ENCODE data around the gene NUDT16.

The NUDT16 gene

GRCh38 chr3:131421957-131422498 is 40.5 kb downstream of the NUDT16 start:
- no peak overlapping the region for H2AFZ ChIP-seq (ENCODE audit: low read length)
- no peak overlapping the region for H3K14ac ChIP-seq (ENCODE audit: low read length)
- no peak overlapping the region for H2AK5ac ChIP-seq (ENCODE audit: low read depth, low read length)
- H2BK15ac ChIP-seq (ENCODE audit: low read length) = no peak overlapping the region
- no peak overlapping the region for H3K4ac ChIP-seq (ENCODE audit: low read length)
- H2BK120ac ChIP-seq (ENCODE audit: low read depth, low read length) = no peak overlapping the region
- no peak overlapping the region for H3K27ac ChIP-seq (replicated peaks; ENCODE audit: low read length)
- no peak overlapping the region for H3K18ac ChIP-seq (ENCODE audit: low read length)
- H3K9me3 ChIP-seq (replicated peaks in 1 of 2; ENCODE audit: control insufficient read depth in 2 of 2, insufficient read depth in 1 of 2, low read depth in 1 of 2, low read length in 2 of 2) = no peaks in the 10 kb centered on the region
- H2BK12ac ChIP-seq (ENCODE audit: low read length) = no peak overlapping the region
- no peaks in the 10 kb centered on the region for H3K79me1 ChIP-seq (ENCODE audit: low read depth, low read length)
- no peak overlapping the region for H3K9ac ChIP-seq (ENCODE audit: low read depth, low read length, poor library complexity)
- H3K23ac ChIP-seq (ENCODE audit: low read depth, low read length, poor library complexity) = no peak overlapping the region
- no peak overlapping the region for H3K4me2 ChIP-seq (ENCODE audit: insufficient read depth, low read length, poor library complexity, severe bottlenecking)
- H3K36me3 ChIP-seq (replicated peaks in 1 of 2; ENCODE audit: control insufficient read depth in 2 of 2, insufficient read depth in 2 of 2, low read length in 2 of 2) = no peaks in the 10 kb centered on the region
- no peak overlapping the region for H4K8ac ChIP-seq (ENCODE audit: low read depth, low read length)
- H3K27me3 ChIP-seq (ENCODE audit: control insufficient read depth in 3 of 3, insufficient read depth in 3 of 3, low read depth in 1 of 3, low read length in 3 of 3) = no peaks in the 10 kb centered on the region
- DNase-seq (ENCODE audit: low spot score) = no peak
- no peaks in the 10 kb centered on the region for H3K4me1 ChIP-seq (ENCODE audit: control insufficient read depth in 2 of 2, insufficient read depth in 1 of 2, low read depth in 1 of 2, low read length in 2 of 2)
- H4K91ac ChIP-seq (ENCODE audit: low read depth, low read length, poor library complexity) = no peak overlapping the region
- no peak overlapping the region for H3K4me3 ChIP-seq (ENCODE audit: low read length in 2 of 2)
- H2BK5ac ChIP-seq (ENCODE audit: low read length) = no peak overlapping the region

- Histone ChIP-seq H3K27me3 (ENCODE audit: control insufficient read depth in 3 of 3, insufficient read depth in 3 of 3, low read depth in 1 of 3, low read length in 3 of 3) (no peaks in the 10 kb centered on the region), H4K91ac (ENCODE audit: low read depth, low read length, poor library complexity) (no peak overlapping the region), H3K79me1 (ENCODE audit: low read depth, low read length) (no peaks in the 10 kb centered on the region), H2BK120ac (ENCODE audit: low read depth, low read length) (no peak overlapping the region), H3K4me1 (ENCODE audit: control insufficient read depth in 2 of 2, insufficient read depth in 1 of 2, low read depth in 1 of 2, low read length in 2 of 2) (no peaks in the 10 kb centered on the region), H3K27ac (replicated peaks; ENCODE audit: low read length) (no peak overlapping the region), H3K14ac (ENCODE audit: low read length) (no peak overlapping the region), H2AK5ac (ENCODE audit: low read depth, low read length) (no peak overlapping the region), H3K9me3 (replicated peaks in 1 of 2; ENCODE audit: control insufficient read depth in 2 of 2, insufficient read depth in 1 of 2, low read depth in 1 of 2, low read length in 2 of 2) (no peaks in the 10 kb centered on the region), H3K23ac (ENCODE audit: low read depth, low read length, poor library complexity) (no peak overlapping the region), H3K18ac (ENCODE audit: low read length) (no peak overlapping the region), H2AFZ (ENCODE audit: low read length) (no peak overlapping the region), H3K36me3 (replicated peaks in 1 of 2; ENCODE audit: control insufficient read depth in 2 of 2, insufficient read depth in 2 of 2, low read length in 2 of 2) (no peaks in the 10 kb centered on the region), H3K4ac (ENCODE audit: low read length) (no peak overlapping the region), H3K4me3 (ENCODE audit: low read length in 2 of 2) (no peak overlapping the region), H3K4me2 (ENCODE audit: insufficient read depth, low read length, poor library complexity, severe bottlenecking) (no peak overlapping the region), H4K8ac (ENCODE audit: low read depth, low read length) (no peak overlapping the region), H2BK15ac (ENCODE audit: low read length) (no peak overlapping the region), H2BK12ac (ENCODE audit: low read length) (no peak overlapping the region), H3K9ac (ENCODE audit: low read depth, low read length, poor library complexity) (no peak overlapping the region), H2BK5ac (ENCODE audit: low read length) (no peak overlapping the region)
- DNase-seq (ENCODE audit: low spot score) = no peak
- no CpG with 5 or more reads among the region's 2 CpGs for WGBS, 2 donors (ENCODE audit: extremely low coverage in 2 of 2, insufficient read length in 2 of 2, insufficient replicate concordance in 1 of 2)
These were observed 45.7 kb downstream of the NUDT16 start for GRCh38 chr3:131427226-131427625.

- no peaks in the 10 kb centered on the region for H3K9me3 ChIP-seq (replicated peaks in 1 of 2; ENCODE audit: control insufficient read depth in 2 of 2, insufficient read depth in 1 of 2, low read depth in 1 of 2, low read length in 2 of 2)
- H3K4me3 ChIP-seq (ENCODE audit: low read length in 2 of 2) = no peak overlapping the region
- no peak overlapping the region for H3K27ac ChIP-seq (replicated peaks; ENCODE audit: low read length)
- no peak overlapping the region for H4K91ac ChIP-seq (ENCODE audit: low read depth, low read length, poor library complexity)
- no peaks in the 10 kb centered on the region for H3K79me1 ChIP-seq (ENCODE audit: low read depth, low read length)
- H2AK5ac ChIP-seq (ENCODE audit: low read depth, low read length) = no peak overlapping the region
- no peak overlapping the region for H3K23ac ChIP-seq (ENCODE audit: low read depth, low read length, poor library complexity)
- H3K27me3 ChIP-seq (ENCODE audit: control insufficient read depth in 3 of 3, insufficient read depth in 3 of 3, low read depth in 1 of 3, low read length in 3 of 3) = no peaks in the 10 kb centered on the region
- H2BK15ac ChIP-seq (ENCODE audit: low read length) = no peak overlapping the region
- H4K8ac ChIP-seq (ENCODE audit: low read depth, low read length) = no peak overlapping the region
- no CpG with 5 or more reads among the region's 5 CpGs for WGBS, 2 donors (ENCODE audit: extremely low coverage in 2 of 2, insufficient read length in 2 of 2, insufficient replicate concordance in 1 of 2)
- H2BK12ac ChIP-seq (ENCODE audit: low read length) = no peak overlapping the region
- H3K4me1 ChIP-seq (ENCODE audit: control insufficient read depth in 2 of 2, insufficient read depth in 1 of 2, low read depth in 1 of 2, low read length in 2 of 2) = no peaks in the 10 kb centered on the region
- no peak overlapping the region for H2BK5ac ChIP-seq (ENCODE audit: low read length)
- no peaks in the 10 kb centered on the region for H3K36me3 ChIP-seq (replicated peaks in 1 of 2; ENCODE audit: control insufficient read depth in 2 of 2, insufficient read depth in 2 of 2, low read length in 2 of 2)
- no peak overlapping the region for H3K18ac ChIP-seq (ENCODE audit: low read length)
- no peak overlapping the region for H2AFZ ChIP-seq (ENCODE audit: low read length)
- DNase-seq (ENCODE audit: low spot score) = no peak
- H3K4ac ChIP-seq (ENCODE audit: low read length) = no peak overlapping the region
- no peak overlapping the region for H3K4me2 ChIP-seq (ENCODE audit: insufficient read depth, low read length, poor library complexity, severe bottlenecking)
- H3K9ac ChIP-seq (ENCODE audit: low read depth, low read length, poor library complexity) = no peak overlapping the region
- no peak overlapping the region for H2BK120ac ChIP-seq (ENCODE audit: low read depth, low read length)
- H3K14ac ChIP-seq (ENCODE audit: low read length) = no peak overlapping the region
These were observed 50.2 kb downstream of the NUDT16 start for GRCh38 chr3:131431754-131432153.

GRCh38 chr3:131432441-131432840 is 50.9 kb downstream of the NUDT16 start:
- no peak overlapping the region for H2BK12ac ChIP-seq (ENCODE audit: low read length)
- H3K9me3 ChIP-seq (replicated peaks in 1 of 2; ENCODE audit: control insufficient read depth in 2 of 2, insufficient read depth in 1 of 2, low read depth in 1 of 2, low read length in 2 of 2) = no peaks in the 10 kb centered on the region
- WGBS, 2 donors (ENCODE audit: extremely low coverage in 2 of 2, insufficient read length in 2 of 2, insufficient replicate concordance in 1 of 2) = no CpG with 5 or more reads among the region's 3 CpGs
- H3K4me1 ChIP-seq (ENCODE audit: control insufficient read depth in 2 of 2, insufficient read depth in 1 of 2, low read depth in 1 of 2, low read length in 2 of 2) = no peaks in the 10 kb centered on the region
- no peak overlapping the region for H2BK120ac ChIP-seq (ENCODE audit: low read depth, low read length)
- H3K27me3 ChIP-seq (ENCODE audit: control insufficient read depth in 3 of 3, insufficient read depth in 3 of 3, low read depth in 1 of 3, low read length in 3 of 3) = no peaks in the 10 kb centered on the region
- no peak overlapping the region for H3K23ac ChIP-seq (ENCODE audit: low read depth, low read length, poor library complexity)
- H3K18ac ChIP-seq (ENCODE audit: low read length) = no peak overlapping the region
- H3K9ac ChIP-seq (ENCODE audit: low read depth, low read length, poor library complexity) = no peak overlapping the region
- no peak overlapping the region for H4K8ac ChIP-seq (ENCODE audit: low read depth, low read length)
- H3K79me1 ChIP-seq (ENCODE audit: low read depth, low read length) = no peaks in the 10 kb centered on the region
- H3K4me3 ChIP-seq (ENCODE audit: low read length in 2 of 2) = no peak overlapping the region
- no peak overlapping the region for H2AFZ ChIP-seq (ENCODE audit: low read length)
- no peak overlapping the region for H2BK15ac ChIP-seq (ENCODE audit: low read length)
- no peaks in the 10 kb centered on the region for H3K36me3 ChIP-seq (replicated peaks in 1 of 2; ENCODE audit: control insufficient read depth in 2 of 2, insufficient read depth in 2 of 2, low read length in 2 of 2)
- no peak overlapping the region for H3K27ac ChIP-seq (replicated peaks; ENCODE audit: low read length)
- H2AK5ac ChIP-seq (ENCODE audit: low read depth, low read length) = no peak overlapping the region
- no peak overlapping the region for H2BK5ac ChIP-seq (ENCODE audit: low read length)
- no peak overlapping the region for H4K91ac ChIP-seq (ENCODE audit: low read depth, low read length, poor library complexity)
- H3K4ac ChIP-seq (ENCODE audit: low read length) = no peak overlapping the region
- H3K4me2 ChIP-seq (ENCODE audit: insufficient read depth, low read length, poor library complexity, severe bottlenecking) = no peak overlapping the region
- H3K14ac ChIP-seq (ENCODE audit: low read length) = no peak overlapping the region
- no peak for DNase-seq (ENCODE audit: low spot score)
